Large intestine (tissue), 3 donors: ENCODE measurements around the gene HMGN4. TPM values are rescaled to one million over a fixed set of nuclear protein-coding genes. Genes with fewer than 3 reads are reported as not detected.

Experiments
- DNase-seq, 2 donors: peaks; one replicate each; pipeline versions ENCODE4 v3.0.0 to v3.0.0-alpha.2; 2013
- H3K27ac ChIP-seq: one replicate; pipeline ENCODE4 v1.5.1; 2013; ENCODE audit warnings: low read length
- H3K27me3 ChIP-seq: 2 replicates; pipeline ENCODE4 v1.6.1; 2013; ENCODE audit warnings: low read length; ENCODE audit not compliant: control insufficient read depth, insufficient read depth
- H3K36me3 ChIP-seq: 2 replicates; pipeline ENCODE4 v1.6.1; 2013; ENCODE audit warnings: low read length; ENCODE audit not compliant: control insufficient read depth, insufficient read depth
- H3K4me1 ChIP-seq: one replicate; pipeline ENCODE4 v1.6.1; 2013; ENCODE audit warnings: low read length; ENCODE audit not compliant: control insufficient read depth, insufficient read depth
- H3K4me3 ChIP-seq: one replicate; pipeline ENCODE4 v1.5.1; 2013; ENCODE audit warnings: low read length
- H3K9me3 ChIP-seq: one replicate; pipeline ENCODE4 v1.6.1; 2013; ENCODE audit warnings: mild to moderate bottlenecking, low read depth, low read length, moderate library complexity; ENCODE audit not compliant: control insufficient read depth
- WGBS: methylation state at CpG from one replicate; pipeline ENCODE4 v1.1.5; 2013; ENCODE audit warnings: low lambda C conversion rate; ENCODE audit not compliant: insufficient coverage; 5-methylcytosine and 5-hydroxymethylcytosine counted together
- polyA plus RNA-seq: library from polyadenylated mRNA; unstranded; fragments of 120-200 nt; gene quantifications from one replicate; pipeline ENCODE4 v1.2.1, GENCODE V29; 2013

The HMGN4 gene
- polyA plus RNA-seq, 1 donor: 79.0 TPM

DNA sequence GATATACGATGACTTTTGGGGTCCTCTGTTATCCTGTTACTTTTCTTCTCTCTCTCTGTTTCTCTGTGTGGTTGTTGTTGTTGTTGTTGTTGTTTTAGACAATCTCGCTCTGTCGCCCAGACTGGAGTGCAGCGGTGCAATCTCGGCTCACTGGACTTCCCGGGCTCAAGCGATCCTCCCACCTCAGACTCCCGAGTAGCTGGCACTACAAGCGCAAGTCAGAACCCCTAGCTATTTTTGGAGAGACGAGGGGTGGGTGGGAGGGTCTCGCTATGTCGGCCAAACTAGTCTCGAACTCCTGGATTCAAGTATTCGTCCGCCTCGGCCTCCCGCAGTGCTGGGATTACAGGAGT lies 39.5 kb downstream of the HMGN4 start:
- no peak overlapping the region for H3K4me3 ChIP-seq
- H3K36me3 ChIP-seq: no peaks in the 10 kb centered on the region
- peaks cover 4% of the 10 kb centered on the region for H3K4me1 ChIP-seq
- no peaks in the 10 kb centered on the region for H3K9me3 ChIP-seq
- WGBS: 0% methylated on average over 1 of the region's 17 CpGs
- DNase-seq: no peak
- no peak overlapping the region for H3K27ac ChIP-seq
- peaks cover 55% of the 10 kb centered on the region for H3K27me3 ChIP-seq

DNA sequence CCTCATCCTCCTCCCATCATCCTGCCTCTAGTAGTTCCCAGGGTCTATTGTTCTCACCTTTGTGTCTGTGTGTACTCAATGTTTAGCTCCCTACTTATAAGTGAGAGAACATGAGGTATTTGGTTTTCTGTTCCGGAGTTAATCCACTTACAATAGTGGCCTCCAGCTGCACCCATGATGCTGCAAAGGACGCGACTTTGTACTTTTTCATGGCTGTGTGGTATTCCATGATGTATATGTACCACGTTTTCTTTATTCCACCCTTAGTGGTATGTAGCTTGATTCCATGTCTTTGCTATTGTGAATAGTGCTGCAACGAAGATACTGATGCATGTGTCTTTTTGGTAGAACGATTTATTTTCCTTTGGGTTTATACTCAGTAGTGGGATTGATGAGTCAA lies 40.1 kb downstream of the HMGN4 start:
- H3K4me3 ChIP-seq: no peak overlapping the region
- H3K36me3 ChIP-seq: no peaks in the 10 kb centered on the region
- peaks cover 59% of the 10 kb centered on the region for H3K27me3 ChIP-seq
- DNase-seq: no peak
- no peak overlapping the region for H3K27ac ChIP-seq
- no peaks in the 10 kb centered on the region for H3K9me3 ChIP-seq
- H3K4me1 ChIP-seq: peaks cover 4% of the 10 kb centered on the region
- WGBS: 100% methylated on average over 1 of the region's 6 CpGs

DNA sequence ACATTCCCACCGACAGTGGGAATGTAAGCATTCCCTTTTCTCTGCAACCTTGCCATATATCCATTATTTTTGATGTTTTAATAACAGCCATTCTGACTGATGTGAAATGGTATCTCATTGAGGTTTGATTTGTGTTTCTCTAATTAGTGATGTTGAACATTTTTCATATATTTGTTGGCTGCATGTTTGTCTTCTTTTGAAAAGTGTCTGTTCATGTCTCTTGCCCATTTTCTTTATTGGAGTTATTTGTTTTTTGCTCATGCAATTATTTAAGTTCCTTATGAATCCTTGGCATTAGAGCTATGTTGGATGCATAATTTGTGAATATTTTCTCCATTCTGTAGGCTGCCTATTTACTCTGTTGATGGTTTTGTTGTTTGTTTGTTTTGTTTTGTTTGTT lies 40.6 kb downstream of the HMGN4 start:
- Histone ChIP-seq H3K27ac (no peak overlapping the region), H3K9me3 (no peaks in the 10 kb centered on the region), H3K4me1 (peaks cover 4% of the 10 kb centered on the region), H3K36me3 (no peaks in the 10 kb centered on the region), H3K27me3 (peaks cover 63% of the 10 kb centered on the region), H3K4me3 (no peak overlapping the region)
- no CpG with 5 or more reads among the region's 1 CpG for WGBS
- DNase-seq: no peak

DNA sequence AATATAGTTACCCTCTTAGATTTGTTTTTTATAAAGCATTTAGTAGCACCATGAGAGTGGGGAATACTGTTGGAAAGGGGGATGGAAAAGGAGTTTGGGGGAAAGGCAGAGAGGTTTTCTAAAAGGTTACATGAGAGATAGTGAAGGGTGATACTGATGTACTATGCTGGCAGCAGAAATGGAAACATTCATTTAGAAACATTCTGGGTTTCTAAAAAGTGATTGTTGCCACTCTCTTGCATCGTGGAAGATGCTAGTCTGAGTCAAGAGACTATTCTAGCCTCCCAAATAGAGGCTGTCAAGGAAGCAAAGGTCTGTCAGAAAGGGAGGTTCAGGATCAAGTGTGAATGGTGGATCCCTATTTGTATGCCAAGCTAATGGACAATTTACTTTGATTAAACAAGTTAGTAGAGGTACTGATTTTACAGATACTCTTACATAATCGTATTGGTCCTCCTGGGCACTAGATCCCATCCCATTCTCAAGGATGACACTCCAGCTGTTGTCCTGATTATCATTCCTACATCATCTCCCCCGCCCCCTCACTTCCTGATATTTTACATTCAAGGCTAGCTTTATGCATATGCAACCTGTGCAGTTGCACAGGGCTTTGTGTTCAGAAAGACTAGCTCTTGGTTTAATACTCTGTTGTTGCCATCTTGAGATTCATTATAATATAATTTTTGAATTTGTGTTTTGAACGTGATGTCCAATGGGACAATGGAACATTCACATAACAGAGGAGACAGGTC lies 43.2 kb downstream of the HMGN4 start:
- Histone ChIP-seq H3K4me3 (no peak overlapping the region), H3K36me3 (no peaks in the 10 kb centered on the region), H3K27ac (no peak overlapping the region), H3K27me3 (peaks cover 55% of the 10 kb centered on the region), H3K9me3 (no peaks in the 10 kb centered on the region), H3K4me1 (peaks cover 4% of the 10 kb centered on the region)
- WGBS: 50% methylated on average over 1 of the region's 4 CpGs
- DNase-seq: no peak

DNA sequence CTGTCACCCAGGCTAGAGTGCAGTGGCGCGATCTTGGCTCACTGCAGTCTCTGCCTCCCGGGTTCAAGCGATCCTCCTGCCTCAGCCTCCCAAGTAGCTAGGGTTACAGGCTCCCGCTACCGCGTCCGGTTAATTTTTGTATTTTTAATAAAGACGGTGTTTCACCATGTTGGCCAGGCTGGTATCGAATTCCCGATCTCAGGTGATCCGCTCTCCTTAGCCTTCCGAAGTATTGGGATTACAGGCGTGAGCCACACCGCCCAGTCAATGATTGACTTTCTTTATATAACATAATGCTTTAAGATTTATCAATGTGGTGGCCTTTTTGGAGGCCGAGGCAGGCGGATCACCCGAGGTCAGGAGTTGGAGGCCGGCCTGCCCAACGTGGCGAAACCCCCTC lies 50.8 kb downstream of the HMGN4 start:
- Histone ChIP-seq H3K27me3 (peaks cover 36% of the 10 kb centered on the region), H3K4me1 (no peaks in the 10 kb centered on the region), H3K27ac (no peak overlapping the region), H3K36me3 (no peaks in the 10 kb centered on the region), H3K4me3 (no peak overlapping the region), H3K9me3 (no peaks in the 10 kb centered on the region)
- WGBS: no CpG with 5 or more reads among the region's 21 CpGs
- DNase-seq: no peak

DNA sequence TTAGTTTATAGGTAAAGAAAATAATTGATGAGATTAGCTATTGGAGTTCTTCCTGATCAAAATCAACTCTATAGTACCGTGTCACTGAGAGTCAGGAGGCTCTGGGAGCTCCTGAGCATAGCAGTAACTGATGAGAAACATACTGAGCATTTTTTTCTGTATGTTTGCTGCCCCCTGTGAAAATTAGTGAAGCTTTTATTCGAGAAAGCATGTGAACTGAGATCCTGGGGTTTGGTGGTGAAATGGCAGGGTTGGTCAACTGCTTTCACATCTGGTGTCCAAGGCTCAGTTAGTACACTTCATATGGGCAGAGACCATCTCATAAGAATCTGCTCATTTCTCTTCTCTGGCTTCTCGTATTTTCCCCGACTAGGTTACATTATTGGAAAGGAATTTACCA lies 54.5 kb downstream of the HMGN4 start:
- Histone ChIP-seq H3K27me3 (peaks cover 35% of the 10 kb centered on the region), H3K4me1 (peaks cover 5% of the 10 kb centered on the region), H3K4me3 (no peak overlapping the region), H3K9me3 (no peaks in the 10 kb centered on the region), H3K27ac (no peak overlapping the region), H3K36me3 (no peaks in the 10 kb centered on the region)
- DNase-seq: no peak
- 94% methylated on average over 2 of the region's 4 CpGs for WGBS

DNA sequence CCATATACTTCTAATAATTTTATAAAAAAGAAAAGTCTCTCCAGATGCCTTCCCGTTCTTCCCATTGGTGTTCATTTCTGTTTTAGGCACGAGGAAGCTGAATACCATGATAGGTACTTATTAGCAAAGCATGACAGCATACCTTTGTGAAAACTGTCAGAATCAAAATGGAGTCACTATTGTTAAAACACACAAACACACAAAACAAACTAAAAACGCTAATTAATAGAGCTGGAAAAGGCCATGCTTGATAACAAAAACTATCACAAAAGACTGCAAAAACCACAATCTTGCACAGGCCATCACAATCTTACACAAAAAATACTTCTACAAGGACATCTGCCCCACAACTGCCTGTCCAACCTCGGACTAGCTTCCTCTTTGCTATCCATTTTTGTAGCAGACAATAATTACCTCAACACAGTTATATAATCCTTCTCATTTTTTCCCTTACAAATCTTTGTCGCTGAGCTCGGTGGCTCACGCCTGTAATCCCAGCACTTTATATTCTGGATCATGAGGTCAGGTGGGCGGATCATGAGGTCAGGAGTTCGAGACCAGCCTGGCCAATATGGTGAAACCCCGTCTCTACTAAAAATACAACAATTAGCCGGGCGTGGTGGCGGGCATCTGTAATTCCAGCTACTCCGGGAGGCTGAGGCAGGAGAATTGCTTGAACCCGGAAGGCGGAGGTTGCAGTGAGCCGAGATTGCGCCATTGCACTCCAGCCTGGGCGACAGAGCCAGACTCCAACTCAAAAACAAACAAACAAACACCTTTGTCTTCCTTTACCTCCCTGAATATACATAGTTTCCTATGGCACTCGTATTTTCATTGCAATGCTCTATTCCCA lies 55.3 kb downstream of the HMGN4 start:
- H3K27me3 ChIP-seq: peaks cover 35% of the 10 kb centered on the region
- 64% methylated on average over 4 of the region's 20 CpGs for WGBS
- H3K4me1 ChIP-seq: peaks cover 9% of the 10 kb centered on the region
- no peak for DNase-seq
- no peak overlapping the region for H3K27ac ChIP-seq
- no peaks in the 10 kb centered on the region for H3K9me3 ChIP-seq
- H3K36me3 ChIP-seq: peaks cover 6% of the 10 kb centered on the region
- H3K4me3 ChIP-seq: no peak overlapping the region

DNA sequence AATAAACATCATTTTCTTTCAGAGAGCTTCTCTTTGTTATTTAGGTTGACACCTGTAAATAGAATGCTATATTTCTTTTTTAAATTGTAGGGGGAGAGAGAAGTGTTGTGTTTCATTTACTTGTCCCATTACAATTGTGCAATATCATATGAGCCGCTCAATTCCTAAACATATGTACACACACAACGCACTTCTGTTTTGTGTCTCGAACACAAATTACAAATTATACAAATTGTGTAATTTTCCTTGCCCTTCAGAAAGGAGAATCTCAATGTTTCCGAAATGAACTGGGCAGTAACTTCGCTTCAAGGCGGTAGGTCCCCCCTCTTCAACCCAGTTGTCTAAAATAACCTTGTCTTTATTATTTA lies 55.9 kb downstream of the HMGN4 start:
- Histone ChIP-seq H3K4me3 (no peak overlapping the region), H3K27ac (no peak overlapping the region), H3K4me1 (peaks cover 9% of the 10 kb centered on the region), H3K36me3 (peaks cover 12% of the 10 kb centered on the region), H3K9me3 (no peaks in the 10 kb centered on the region), H3K27me3 (peaks cover 35% of the 10 kb centered on the region)
- no peak for DNase-seq
- no CpG with 5 or more reads among the region's 6 CpGs for WGBS

DNA sequence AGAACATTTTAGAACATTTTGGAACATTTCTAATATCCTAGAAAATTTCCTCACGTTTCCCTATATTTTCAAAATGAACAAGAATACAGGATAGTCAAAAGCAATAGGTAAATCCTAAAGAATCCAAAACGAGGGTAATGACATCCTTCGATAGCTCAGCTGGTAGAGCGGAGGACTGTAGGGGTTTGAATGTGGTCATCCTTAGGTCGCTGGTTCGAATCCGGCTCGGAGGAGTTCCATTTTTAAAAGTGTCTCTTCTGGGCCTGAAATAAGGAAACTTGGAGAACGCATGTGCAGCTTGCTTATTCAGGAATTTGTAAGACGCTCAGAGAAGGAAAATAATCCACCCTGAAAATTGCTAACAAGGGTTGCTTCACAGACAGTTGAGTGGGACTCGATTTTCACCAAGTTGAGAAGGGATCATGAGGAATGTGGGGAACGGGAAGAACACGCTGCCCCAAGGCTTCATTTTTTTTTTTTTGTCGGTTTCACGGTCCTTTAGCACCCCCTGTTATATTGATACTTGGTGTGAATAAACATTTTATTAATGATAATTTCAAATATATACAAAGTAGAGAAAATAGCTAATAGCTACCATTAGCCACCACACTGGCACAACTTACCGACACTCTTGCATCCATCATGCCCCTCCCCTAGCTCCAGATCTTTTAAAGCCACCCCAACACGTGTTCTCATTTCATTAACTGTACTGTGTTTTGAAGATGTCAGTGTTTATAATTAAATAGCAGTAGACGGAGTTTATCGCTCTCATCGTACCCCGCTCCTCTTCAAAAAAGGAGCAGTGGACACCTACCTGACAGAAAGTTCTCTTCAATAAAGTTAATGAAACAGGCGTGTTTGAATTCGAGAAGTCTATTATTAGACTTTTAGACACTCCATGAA lies 56.8 kb downstream of the HMGN4 start:
- Histone ChIP-seq H3K4me1 (peaks cover 9% of the 10 kb centered on the region), H3K9me3 (no peaks in the 10 kb centered on the region), H3K4me3 (peak overlapping the region; percentile 94), H3K27me3 (peaks cover 34% of the 10 kb centered on the region), H3K27ac (peak overlapping the region; percentile 26), H3K36me3 (peaks cover 20% of the 10 kb centered on the region)
- no peak for DNase-seq
- 0% methylated on average over 1 of the region's 23 CpGs for WGBS

DNA sequence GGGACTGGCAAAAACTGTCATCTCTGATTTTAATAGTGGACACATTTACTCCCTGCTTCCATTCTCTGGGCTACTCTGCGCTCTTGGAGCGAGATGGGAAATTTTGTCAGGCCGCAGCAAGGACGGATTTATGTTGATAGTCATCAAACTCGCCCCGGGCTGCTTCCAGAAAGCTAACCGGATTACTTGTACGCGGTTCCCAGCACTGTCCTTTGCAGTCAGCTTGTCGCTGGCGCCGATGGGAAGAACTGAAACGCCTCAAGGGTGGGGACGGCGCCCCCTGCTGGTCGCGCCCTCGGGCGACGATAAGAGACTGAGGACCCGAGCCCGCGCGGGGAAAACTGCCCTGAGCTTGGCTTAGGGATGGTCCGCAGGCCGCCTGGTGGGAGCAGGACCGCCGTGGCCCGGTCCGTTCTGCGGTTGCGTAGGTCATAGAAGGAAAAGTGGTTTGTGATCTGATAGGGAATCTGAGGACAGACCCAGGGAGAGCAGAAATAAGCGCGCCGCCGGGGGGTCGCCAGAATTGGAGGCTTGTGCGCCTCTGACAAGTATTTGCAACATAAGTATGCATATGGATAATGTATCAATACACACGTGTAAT lies 57.6 kb downstream of the HMGN4 start:
- peaks cover 32% of the 10 kb centered on the region for H3K27me3 ChIP-seq
- 0% methylated on average over 2 of the region's 39 CpGs for WGBS
- H3K4me1 ChIP-seq: peaks cover 9% of the 10 kb centered on the region
- DNase-seq: peak; percentile 87 to 88
- H3K27ac ChIP-seq: peak overlapping the region; percentile 82
- H3K9me3 ChIP-seq: no peaks in the 10 kb centered on the region
- H3K4me3 ChIP-seq: peak overlapping the region; percentile 94
- H3K36me3 ChIP-seq: peaks cover 20% of the 10 kb centered on the region
